ENCODE measurements around the gene PPP6R1. TPM values are rescaled to one million over a fixed set of nuclear protein-coding genes. Genes with fewer than 3 reads are reported as not detected.
A peak's percentile ranks its signal among the peaks of the same experiment; 100 is the strongest.

The PPP6R1 gene
- total and polyA plus RNA-seq, 12 donors, result 28.9 to 116 (median 74.9) TPM

GRCh38 chr19:55279770-55280643 is 21.2 kb upstream of the PPP6R1 start, which contains the start of gene HSPBP1:
Gene HSPBP1 (minus strand): TSS chr19:55280110. CDS start chr19:55279608, 502 bp downstream.
- peaks cover 6 to 14% of the 10 kb centered on the region in 2 donors for H3K4me1 ChIP-seq (replicated peaks in 1 of 2)

DNA sequence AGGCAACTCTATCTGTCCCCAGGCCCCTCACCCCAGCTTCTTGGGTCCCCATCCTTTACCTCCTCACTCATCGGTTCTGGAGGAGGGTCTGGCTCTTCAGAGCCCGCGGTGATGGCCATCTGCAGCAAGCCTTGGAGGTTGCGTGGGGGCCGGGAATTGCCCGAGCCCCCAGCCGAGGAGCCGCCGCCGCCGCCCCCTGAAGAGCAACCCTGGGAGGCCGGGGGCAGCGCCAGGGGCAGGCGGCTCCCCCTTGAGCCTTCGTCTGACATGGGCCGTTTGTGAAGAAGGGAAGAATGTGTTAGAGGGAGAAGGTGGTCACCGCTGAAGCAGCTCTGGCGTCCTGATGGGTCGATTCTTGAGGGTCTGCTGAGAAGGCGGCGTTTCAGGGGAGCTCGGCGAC is 20.5 kb upstream of the PPP6R1 start:
- peak overlapping the region in 3 of 4 donors; percentile 67 to 94 (median 69) for H3K4me3 ChIP-seq
- H3K36me3 ChIP-seq (replicated peaks in 1 of 2), result peaks cover 0 to 8% of the 10 kb centered on the region in 2 donors
- no peak for DNase-seq
- H3K4me1 ChIP-seq (replicated peaks in 1 of 2), result peaks cover 6 to 14% of the 10 kb centered on the region in 2 donors
- WGBS, 4 donors, result 5 to 7% (median 7%) methylated on average over 10 to 23 of the region's 23 CpGs
- no peaks in the 10 kb centered on the region for H3K27me3 ChIP-seq
- intact Hi-C loops (cut with DNase I), result no loop called here
- H3K9me3 ChIP-seq (replicated peaks in 1 of 3), result no peaks in the 10 kb centered on the region
- TF ChIP-seq POLR2A (IDR thresholded peaks at IDR 0.05), result no peak
- TF ChIP-seq, protein P1, sequence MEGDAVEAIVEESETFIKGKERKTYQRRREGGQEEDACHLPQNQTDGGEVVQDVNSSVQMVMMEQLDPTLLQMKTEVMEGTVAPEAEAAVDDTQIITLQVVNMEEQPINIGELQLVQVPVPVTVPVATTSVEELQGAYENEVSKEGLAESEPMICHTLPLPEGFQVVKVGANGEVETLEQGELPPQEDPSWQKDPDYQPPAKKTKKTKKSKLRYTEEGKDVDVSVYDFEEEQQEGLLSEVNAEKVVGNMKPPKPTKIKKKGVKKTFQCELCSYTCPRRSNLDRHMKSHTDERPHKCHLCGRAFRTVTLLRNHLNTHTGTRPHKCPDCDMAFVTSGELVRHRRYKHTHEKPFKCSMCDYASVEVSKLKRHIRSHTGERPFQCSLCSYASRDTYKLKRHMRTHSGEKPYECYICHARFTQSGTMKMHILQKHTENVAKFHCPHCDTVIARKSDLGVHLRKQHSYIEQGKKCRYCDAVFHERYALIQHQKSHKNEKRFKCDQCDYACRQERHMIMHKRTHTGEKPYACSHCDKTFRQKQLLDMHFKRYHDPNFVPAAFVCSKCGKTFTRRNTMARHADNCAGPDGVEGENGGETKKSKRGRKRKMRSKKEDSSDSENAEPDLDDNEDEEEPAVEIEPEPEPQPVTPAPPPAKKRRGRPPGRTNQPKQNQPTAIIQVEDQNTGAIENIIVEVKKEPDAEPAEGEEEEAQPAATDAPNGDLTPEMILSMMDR (IDR thresholded peaks at IDR 0.05), result no peak
- peak overlapping the region in 3 of 5 donors; percentile 38 to 87 (median 84) for H3K27ac ChIP-seq

More at GRCh38 chr19:55279770-55280643, 21.2 kb upstream of the PPP6R1 start, which contains the start of gene HSPBP1:
- Histone ChIP-seq H3K4me3 (peak within 1 kb of the TSS; percentile 65 to 94 (median 68)), H3K9me3 (replicated peaks in 1 of 3) (no peaks in the 10 kb centered on the region), H3K36me3 (replicated peaks in 1 of 2) (peaks cover 0 to 7% of the 10 kb centered on the region in 2 donors), H3K27ac (peak within 1 kb of the TSS; percentile 35 to 87 (median 53)), H3K27me3 (no peaks in the 10 kb centered on the region)
- intact Hi-C loops (cut with DNase I), result no loop called here
- TF ChIP-seq, protein P1 (IDR thresholded peaks at IDR 0.05), result no peak
- peak; percentile 20 to 27 for TF ChIP-seq POLR2A (IDR thresholded peaks at IDR 0.05)
- DNase-seq, result peak; percentile 91 to 97 (median 94)
- WGBS, 4 donors, result 3 to 7% (median 5%) methylated on average over 22 to 52 of the region's 52 CpGs

GRCh38 chr19:55278391-55279135 is 19.7 kb upstream of the PPP6R1 start:
- Histone ChIP-seq H3K27ac (no peak overlapping the region), H3K27me3 (no peaks in the 10 kb centered on the region), H3K4me3 (no peak overlapping the region), H3K9me3 (replicated peaks in 1 of 3) (no peaks in the 10 kb centered on the region), H3K36me3 (replicated peaks in 1 of 2) (peaks cover 0 to 16% of the 10 kb centered on the region in 2 donors), H3K4me1 (replicated peaks in 1 of 2) (peaks cover 6 to 14% of the 10 kb centered on the region in 2 donors)
- intact Hi-C loops (cut with DNase I), result no loop called here
- WGBS, 4 donors, result 75 to 85% (median 80%) methylated on average over 12 to 13 of the region's 13 CpGs
- no peak for DNase-seq
- no peak for TF ChIP-seq POLR2A (IDR thresholded peaks at IDR 0.05)
- TF ChIP-seq, protein P1 (IDR thresholded peaks at IDR 0.05), result no peak

DNA sequence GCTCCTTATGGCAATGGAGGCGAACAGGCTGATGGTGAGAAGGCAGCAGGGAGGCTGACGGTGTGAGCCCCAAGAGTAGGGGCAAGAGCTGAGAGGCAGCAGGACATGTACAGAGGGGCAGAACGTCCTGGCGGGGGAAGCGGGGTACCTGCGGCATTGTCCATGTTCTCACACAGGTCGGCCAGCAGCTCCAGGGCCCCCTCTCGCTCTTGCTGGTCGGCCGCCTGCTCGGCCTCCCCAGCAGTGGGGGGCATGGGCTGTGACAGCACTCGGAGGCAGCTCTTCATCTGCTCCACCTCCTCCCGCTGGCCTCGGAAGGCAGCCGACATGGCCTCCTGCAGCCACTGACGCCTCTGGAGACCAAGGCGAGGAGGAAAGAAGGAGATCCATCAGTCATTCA is 18.7 kb upstream of the PPP6R1 start:
- Histone ChIP-seq H3K9me3 (replicated peaks in 1 of 3) (no peaks in the 10 kb centered on the region), H3K27me3 (no peaks in the 10 kb centered on the region), H3K4me1 (replicated peaks in 1 of 2) (peaks cover 6 to 14% of the 10 kb centered on the region in 2 donors), H3K27ac (no peak overlapping the region), H3K4me3 (no peak overlapping the region), H3K36me3 (replicated peaks in 1 of 2) (peaks cover 0 to 17% of the 10 kb centered on the region in 2 donors)
- 84 to 97% (median 90%) methylated on average over 8 to 17 of the region's 17 CpGs for WGBS, 4 donors
- intact Hi-C loops (cut with DNase I), result no loop called here
- DNase-seq, result no peak
- no peak for TF ChIP-seq POLR2A (IDR thresholded peaks at IDR 0.05)
- TF ChIP-seq, protein P1 (IDR thresholded peaks at IDR 0.05), result no peak
